Endothelial cell of umbilical vein (primary cell): Measurements from ENCODE around the gene ACAD8. TPM values are rescaled to one million over a fixed set of nuclear protein-coding genes. Genes with fewer than 3 reads are reported as not detected.

Experiments
- Bru-seq: library from RNA; stranded (reverse); fragments of 400-500 nt; gene quantifications from one replicate; lab custom pipeline; 2021; lab: Mats Ljungman, UMichigan
- BruChase-seq, 2 experiments: library from RNA; stranded (reverse); fragments of 400-500 nt; gene quantifications; one replicate each; lab custom pipeline; 2021; lab: Mats Ljungman, UMichigan
- BruUV-seq: library from RNA; stranded (reverse); fragments of 400-500 nt; replicated peaks from 2 replicates; lab custom pipeline; 2021; lab: Mats Ljungman, UMichigan
- CTCF ChIA-PET: fragments of 300-600, 350-600 bp; sonication (Branson Sonifier 250); formaldehyde crosslinking; loops from one replicate; lab custom pipeline; 2021; ENCODE audit warnings: antibody characterized with exemption, inconsistent platforms; lab: Charles Lee
- POLR2A ChIA-PET: fragments of 300-600, 350-600 bp; sonication (Branson Sonifier 250); formaldehyde crosslinking; loops from one replicate; lab custom pipeline; 2021; ENCODE audit warnings: antibody characterized with exemption, inconsistent platforms; lab: Charles Lee
- DNase-seq: peaks from one replicate; pipeline ENCODE4 v3.0.0-alpha.2; 2011; ENCODE audit warnings: low read depth, low spot score
- FAIRE-seq: peaks from 2 replicates; lab custom pipeline; 2011; peaks lifted over from hg19 to GRCh38; lab: Jason Lieb, UNC
- H2AFZ ChIP-seq: 2 replicates; pipeline ENCODE4 v1.6.0; 2012; ENCODE audit warnings: low read depth, low read length, control low read depth, inconsistent platforms
- H3K27ac ChIP-seq: 2 replicates; pipeline ENCODE4 v1.5.1; 2011; ENCODE audit warnings: low read depth, mild to moderate bottlenecking, control low read depth, low read length, moderate library complexity; ENCODE audit not compliant: insufficient read depth
- H3K27me3 ChIP-seq, 2 experiments: 2 replicates each; pipeline versions ENCODE4 v1.6.0 to v1.6.1; 2011; ENCODE audit warnings: low read length in 2 of 2, mixed read lengths in 1 of 2; ENCODE audit not compliant: control insufficient read depth in 2 of 2, insufficient read depth in 2 of 2
- H3K36me3 ChIP-seq, 2 experiments: 2 replicates in 1 of 2; 3 replicates in 1 of 2; pipeline ENCODE4 v1.5.1; 2011; ENCODE audit warnings: low read length in 2 of 2, mild to moderate bottlenecking in 1 of 2, moderate library complexity in 1 of 2; ENCODE audit not compliant: control insufficient read depth in 2 of 2, insufficient read depth in 2 of 2; ENCODE audit errors: extremely low read depth in 1 of 2
- H3K4me1 ChIP-seq: 3 replicates; pipeline ENCODE4 v1.5.1; 2011; ENCODE audit warnings: mild to moderate bottlenecking, low read length; ENCODE audit not compliant: control insufficient read depth, insufficient read depth; ENCODE audit errors: extremely low read depth
- H3K4me2 ChIP-seq: 2 replicates; pipeline ENCODE4 v1.6.1; 2011; ENCODE audit warnings: low read length, control low read depth, mixed read lengths; ENCODE audit not compliant: insufficient read depth
- H3K4me3 ChIP-seq, 3 experiments: fragments of 200-600 bp in 1 of 3; sonication (generic), shearing (Covaris generic) in 1 of 3; replicated peaks in 1 of 3; 2 replicates each; pipeline ENCODE4 v1.5.1; 2011 to 2016; ENCODE audit warnings: control low read depth in 3 of 3, low read length in 3 of 3, mild to moderate bottlenecking in 2 of 3, inconsistent platforms in 1 of 3, low read depth in 1 of 3, moderate library complexity in 1 of 3; ENCODE audit not compliant: insufficient read depth in 1 of 3
- H3K79me2 ChIP-seq: 2 replicates; pipeline ENCODE4 v1.6.0; 2012; ENCODE audit warnings: low read length, inconsistent platforms; ENCODE audit not compliant: control insufficient read depth, insufficient read depth
- H3K9ac ChIP-seq: replicated peaks from 2 replicates; pipeline ENCODE3; 2011; ENCODE audit warnings: low read length, control low read depth; ENCODE audit not compliant: insufficient read depth; ENCODE audit errors: extremely low read depth
- H3K9me1 ChIP-seq: replicated peaks from 3 replicates; pipeline ENCODE4 v1.6.0; 2011; ENCODE audit warnings: mild to moderate bottlenecking, low read length; ENCODE audit not compliant: control insufficient read depth, insufficient read depth; ENCODE audit errors: extremely low read depth
- H3K9me3 ChIP-seq: replicated peaks from 2 replicates; pipeline ENCODE4 v1.5.1; 2012; ENCODE audit warnings: low read length, inconsistent platforms; ENCODE audit not compliant: control insufficient read depth, insufficient read depth
- H4K20me1 ChIP-seq: replicated peaks from 2 replicates; pipeline ENCODE3; 2011; ENCODE audit warnings: mild to moderate bottlenecking, low read length; ENCODE audit not compliant: control insufficient read depth, insufficient read depth; ENCODE audit errors: extremely low read depth
- EZH2 ChIP-seq: IDR thresholded peaks from 2 replicates; pipeline ENCODE4 v1.6.1; 2012; ENCODE audit warnings: borderline replicate concordance, low read depth, mild to moderate bottlenecking, moderate library complexity, low read length, inconsistent platforms; ENCODE audit not compliant: severe bottlenecking
- FOS ChIP-seq: IDR thresholded peaks from 2 replicates; pipeline ENCODE4 v1.6.1; 2011; ENCODE audit warnings: mild to moderate bottlenecking, low read length, moderate library complexity, borderline replicate concordance; ENCODE audit not compliant: insufficient read depth
- GATA2 ChIP-seq: IDR thresholded peaks from 2 replicates; pipeline ENCODE4 v1.7.0; 2011; ENCODE audit warnings: low read depth, mild to moderate bottlenecking, moderate library complexity, mixed read lengths, low read length; ENCODE audit not compliant: insufficient read length, insufficient read depth
- JUN ChIP-seq: IDR thresholded peaks from 2 replicates; pipeline ENCODE4 v1.6.1; 2011; ENCODE audit warnings: borderline replicate concordance, low read depth; ENCODE audit not compliant: insufficient read length, insufficient read depth
- MYC ChIP-seq: IDR thresholded peaks from one replicate; pipeline ENCODE4 v1.6.1; 2011; ENCODE audit warnings: mild to moderate bottlenecking, low read depth, low read length
- POLR2A ChIP-seq: IDR thresholded peaks from 2 replicates; pipeline ENCODE4 v1.6.1; 2012; ENCODE audit warnings: low read depth, mild to moderate bottlenecking, control low read depth, low read length
- POLR2AphosphoS5 ChIP-seq: IDR thresholded peaks from 2 replicates; pipeline ENCODE4 v1.6.1; 2012; ENCODE audit warnings: low read depth, mild to moderate bottlenecking, control low read depth, low read length, moderate library complexity; ENCODE audit not compliant: insufficient read depth
- dilution Hi-C: fragments of 300-500 bp; cut with MboI; formaldehyde crosslinking; loops from one replicate; pipeline ENCODE4 v1.15.0; 2019; ENCODE audit warnings: low sequenced_read_pairs; ENCODE audit not compliant: extremely low pct_ligation_motif_present
- intact Hi-C: fragments of 100-400 bp; cut with micrococcal nuclease; formaldehyde crosslinking; loops from one replicate; pipeline ENCODE4 v1.10.0; 2022
- long read RNA-seq: library from polyadenylated mRNA; stranded (forward); transcript quantifications from one replicate; pipeline ENCODE4 v2.0.0, GENCODE V29; 2021
- polyA minus RNA-seq, 3 experiments: library from RNA; depleted of rRNA, polyadenylated mRNA; stranded (reverse); fragments of >200 nt; gene quantifications; 1 replicate in 1 of 3; 2 replicates in 2 of 3; pipeline ENCODE4 v1.2.3, GENCODE V29; 2011
- polyA plus RNA-seq, 4 experiments: library from polyadenylated mRNA; depleted of rRNA in 3 of 4; stranded (reverse) in 3 of 4; unstranded in 1 of 4; fragments of >200 nt; gene quantifications; 2 replicates each; pipeline versions ENCODE4 v1.2.1 to v1.2.3, GENCODE V29; 2011 to 2012; ENCODE audit warnings: missing spikeins in 1 of 4
- total RNA-seq: library from RNA; stranded (reverse); gene quantifications from 2 replicates; pipeline ENCODE4 v1.2.3, GENCODE V29; 2021
- TF ChIP-seq, protein P1 (sequence below), 2 donors: IDR thresholded peaks; 1 replicate in 1 of 2; 2 replicates in 1 of 2; pipeline ENCODE4 v1.5.1; 2011; ENCODE audit warnings: low read length in 2 of 2, mild to moderate bottlenecking in 2 of 2, moderate library complexity in 2 of 2, control low read depth in 1 of 2, inconsistent platforms in 1 of 2, low read depth in 1 of 2; ENCODE audit not compliant: insufficient read depth in 1 of 2; ENCODE audit errors: extremely low read depth in 1 of 2
- TF ChIP-seq, protein P2 (sequence below): IDR thresholded peaks from 2 replicates; pipeline ENCODE4 v1.6.1; 2011; ENCODE audit not compliant: insufficient read depth, insufficient read length

Gene ACAD8
- 21.2 and 22.9 TPM in 2 replicates for total RNA-seq
- polyA plus RNA-seq, result 24.2 and 29.0 TPM in 2 replicates
- 21.4 and 22.0 TPM in 2 replicates for polyA plus RNA-seq (2011; cell fraction: cytosol; rRNA removed)
- 91.2 and 108 TPM in 2 replicates for polyA plus RNA-seq (2011; cell fraction: nucleus; rRNA removed)
- 19.2 and 20.7 TPM in 2 replicates for polyA plus RNA-seq (2012)
- polyA minus RNA-seq, result 19.1 and 27.1 TPM in 2 replicates
- 4.7 TPM for polyA minus RNA-seq (2011; cell fraction: cytosol; rRNA and poly(A)+ RNA removed)
- polyA minus RNA-seq (2011; cell fraction: nucleus; rRNA and poly(A)+ RNA removed), result 20.1 and 36.6 TPM in 2 replicates
- Bru-seq, nascent RNA, result percentile 60 among the genes with signal in this experiment
- percentile 73 among the genes with signal in this experiment for BruChase-seq, experiment 1, labeled RNA remaining after a 6-hour chase
- BruChase-seq, experiment 2, labeled RNA remaining after a 2-hour chase, result percentile 87 among the genes with signal in this experiment
- long read RNA-seq, transcript ACAD8-201 (11 exons, 2,249 nt), result major isoform, 45 of 71 reads
- long read RNA-seq, partial matches to known transcripts, result 3 of 71 reads
- long read RNA-seq, other reads (novel, unspliced or antisense), result 19 of 71 reads

DNA sequence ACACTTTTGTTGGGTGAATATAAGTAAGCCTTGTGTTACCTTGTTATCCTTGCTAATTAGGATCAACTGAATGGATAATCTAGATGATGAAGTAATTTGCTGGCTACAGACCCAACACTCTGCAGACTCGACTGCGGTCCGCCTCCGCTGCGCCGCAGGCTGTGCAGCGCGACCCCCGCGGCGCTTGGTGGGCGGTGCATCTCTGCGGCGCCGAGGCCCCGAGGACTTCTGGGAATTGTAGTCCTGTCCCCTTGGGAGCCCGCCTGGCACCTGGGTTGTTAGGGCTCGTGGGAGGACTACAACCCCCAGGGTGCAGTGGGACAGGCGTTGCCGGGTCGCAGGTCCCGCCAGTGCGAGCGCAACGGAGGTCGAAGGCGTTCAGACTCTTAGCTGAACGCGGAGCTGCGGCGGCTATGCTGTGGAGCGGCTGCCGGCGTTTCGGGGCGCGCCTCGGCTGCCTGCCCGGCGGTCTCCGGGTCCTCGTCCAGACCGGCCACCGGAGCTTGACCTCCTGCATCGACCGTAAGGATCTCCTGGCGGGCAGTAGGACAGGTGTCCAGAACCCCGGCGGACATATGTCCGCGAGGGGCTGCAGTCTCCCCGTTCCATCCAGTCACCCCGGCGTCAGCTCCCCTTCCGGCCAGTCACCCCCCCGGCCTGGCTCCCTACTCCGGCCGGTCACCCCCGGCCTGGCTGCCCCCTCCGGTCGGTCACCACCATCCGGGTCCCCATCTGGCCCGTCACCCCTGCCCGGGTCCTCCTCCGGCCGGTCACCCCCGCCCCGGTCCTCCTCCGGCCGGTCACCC, at the start of gene ACAD8, which contains the start of gene THYN1:
Gene ACAD8, plus strand, starts transcription at position 381 of the 806 bp plus-strand sequence. Its CDS starts 33 bp downstream, at position 414.
Gene THYN1, minus strand, starts transcription at position 165 of the 806 bp plus-strand sequence. CDS start 470 bp downstream, outside the sequence.
- POLR2A ChIA-PET, result no interaction called here
- CTCF ChIA-PET, result interaction anchor here (0.6 to 2.7 kb wide), 8 partner anchors 9 to 203 kb away, joined by 3 to 11 read pairs (median 6); partner anchors contain the start of genes NCAPD3 and VPS26B
- Histone ChIP-seq H3K4me3 (peak within 1 kb of the TSS; percentile 61 to 88 (median 72)), H3K4me2 (peak within 1 kb of the TSS; percentile 94), H4K20me1 (no peaks in the 10 kb centered on the region), H3K79me2 (peaks cover 6% of the 10 kb centered on the region), H3K27ac (no peak within 1 kb of the TSS), H3K36me3 (peaks cover 2 to 16% of the 10 kb centered on the region in 2 experiments), H3K9me3 (no peaks in the 10 kb centered on the region), H3K4me1 (peaks cover 11% of the 10 kb centered on the region), H2AFZ (peak within 1 kb of the TSS; percentile 73), H3K9me1 (no peaks in the 10 kb centered on the region), H3K27me3 (no peaks in the 10 kb centered on the region), H3K9ac (peak within 1 kb of the TSS; percentile 51)
- FAIRE-seq (peak; percentile 95), DNase-seq (peak; percentile 98)
- TF ChIP-seq POLR2AphosphoS5 (peak; percentile 73), FOS (no peak), POLR2A (peak; percentile 87), MYC (no peak), GATA2 (no peak), EZH2 (no peak), JUN (no peak)
- TF ChIP-seq, protein P1, sequence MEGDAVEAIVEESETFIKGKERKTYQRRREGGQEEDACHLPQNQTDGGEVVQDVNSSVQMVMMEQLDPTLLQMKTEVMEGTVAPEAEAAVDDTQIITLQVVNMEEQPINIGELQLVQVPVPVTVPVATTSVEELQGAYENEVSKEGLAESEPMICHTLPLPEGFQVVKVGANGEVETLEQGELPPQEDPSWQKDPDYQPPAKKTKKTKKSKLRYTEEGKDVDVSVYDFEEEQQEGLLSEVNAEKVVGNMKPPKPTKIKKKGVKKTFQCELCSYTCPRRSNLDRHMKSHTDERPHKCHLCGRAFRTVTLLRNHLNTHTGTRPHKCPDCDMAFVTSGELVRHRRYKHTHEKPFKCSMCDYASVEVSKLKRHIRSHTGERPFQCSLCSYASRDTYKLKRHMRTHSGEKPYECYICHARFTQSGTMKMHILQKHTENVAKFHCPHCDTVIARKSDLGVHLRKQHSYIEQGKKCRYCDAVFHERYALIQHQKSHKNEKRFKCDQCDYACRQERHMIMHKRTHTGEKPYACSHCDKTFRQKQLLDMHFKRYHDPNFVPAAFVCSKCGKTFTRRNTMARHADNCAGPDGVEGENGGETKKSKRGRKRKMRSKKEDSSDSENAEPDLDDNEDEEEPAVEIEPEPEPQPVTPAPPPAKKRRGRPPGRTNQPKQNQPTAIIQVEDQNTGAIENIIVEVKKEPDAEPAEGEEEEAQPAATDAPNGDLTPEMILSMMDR (IDR thresholded peaks at IDR 0.05; ENCODE audit: extremely low read depth in 1 of 2, insufficient read depth in 1 of 2, low read depth in 1 of 2, low read length in 2 of 2), result peak in 1 of 2 donors; percentile 24
- TF ChIP-seq, protein P2, sequence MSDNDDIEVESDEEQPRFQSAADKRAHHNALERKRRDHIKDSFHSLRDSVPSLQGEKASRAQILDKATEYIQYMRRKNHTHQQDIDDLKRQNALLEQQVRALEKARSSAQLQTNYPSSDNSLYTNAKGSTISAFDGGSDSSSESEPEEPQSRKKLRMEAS, result peak; percentile 7
- BruUV-seq, result no TSS peak
- dilution Hi-C loops (no loop called here), intact Hi-C loops (loop anchor here (1.0 to 5.0 kb wide), 4 partner anchors 29 to 216 kb away; partner anchors contain the start of genes GLB1L2 and VPS26B)
